GM10847 (cell line): ENCODE results near the gene ZNF74.

Source experiments
- POLR2A ChIP-seq: IDR thresholded peaks from 2 replicates; pipeline ENCODE4 v1.6.1; 2011; ENCODE audit not compliant: insufficient read length; ENCODE audit errors: extremely low read depth

The ZNF74 gene

DNA sequence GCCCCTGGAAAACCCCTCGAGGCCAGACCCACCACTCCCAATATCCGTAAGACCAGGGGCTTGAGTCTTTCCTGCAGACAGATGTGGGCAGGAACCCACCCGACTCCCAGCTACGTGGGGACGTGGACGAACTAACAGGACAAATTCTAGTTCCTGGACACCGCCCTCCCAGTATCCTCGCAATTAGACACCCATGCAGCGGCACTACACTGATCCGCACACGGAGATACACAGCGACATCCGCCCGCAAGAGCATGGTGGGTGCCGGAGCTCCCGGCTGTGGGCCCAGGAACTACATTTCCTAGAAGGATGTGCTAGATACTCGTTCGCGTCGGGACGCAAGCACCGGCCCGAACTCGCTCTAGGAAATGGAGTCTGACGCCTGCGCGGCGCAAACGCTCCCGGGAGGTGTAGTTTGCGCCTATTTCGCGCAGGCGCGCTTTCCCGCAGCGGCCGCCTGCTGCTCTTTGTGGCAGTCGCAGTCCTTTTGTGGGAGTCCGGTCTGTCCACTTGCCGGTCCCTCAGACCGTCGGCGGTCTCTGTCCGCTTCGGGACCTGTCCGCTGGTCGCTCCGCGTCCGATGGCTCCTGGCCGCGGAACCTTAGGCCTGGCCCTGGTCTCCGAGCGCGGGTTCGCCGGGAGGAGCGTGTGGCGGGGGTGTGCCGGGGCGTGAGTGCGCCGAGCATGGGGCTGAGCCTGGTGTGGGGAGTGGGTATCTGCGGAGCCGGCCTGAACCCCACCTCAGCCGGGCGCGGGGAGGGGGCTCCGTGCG is at the start of gene ZNF74:
Gene ZNF74 (plus strand): TSS at position 447 of the 772 bp plus-strand sequence. CDS start 478 bp downstream, outside the sequence.
- peak; percentile 63 for TF ChIP-seq POLR2A

GRCh38 chr22:20354238-20354975 is 39.5 kb upstream of the ZNF74 start:
- no peak for TF ChIP-seq POLR2A

- no peak for TF ChIP-seq POLR2A
Measured at GRCh38 chr22:20378110-20378509, 15.8 kb upstream of the ZNF74 start.

DNA sequence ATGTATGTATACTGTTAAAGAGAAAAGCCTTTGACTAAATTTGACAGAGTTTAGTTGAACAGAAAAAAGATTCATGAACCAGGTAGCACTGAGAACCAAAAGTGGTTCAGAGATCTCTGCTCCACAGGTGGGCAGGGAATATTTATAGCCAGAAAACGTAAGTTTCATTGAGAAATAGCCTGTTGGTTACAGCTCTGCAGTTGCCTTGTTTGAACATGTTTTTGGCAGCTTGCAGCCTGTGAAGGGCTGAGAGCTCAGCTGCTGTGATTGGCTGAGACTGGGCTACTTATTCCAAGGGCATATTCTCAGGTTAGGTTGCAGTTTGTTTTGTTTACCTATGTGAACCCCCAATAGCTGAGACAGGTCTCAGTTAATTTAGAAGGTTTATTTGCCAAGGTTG is 13.5 kb upstream of the ZNF74 start:
- no peak for TF ChIP-seq POLR2A

DNA sequence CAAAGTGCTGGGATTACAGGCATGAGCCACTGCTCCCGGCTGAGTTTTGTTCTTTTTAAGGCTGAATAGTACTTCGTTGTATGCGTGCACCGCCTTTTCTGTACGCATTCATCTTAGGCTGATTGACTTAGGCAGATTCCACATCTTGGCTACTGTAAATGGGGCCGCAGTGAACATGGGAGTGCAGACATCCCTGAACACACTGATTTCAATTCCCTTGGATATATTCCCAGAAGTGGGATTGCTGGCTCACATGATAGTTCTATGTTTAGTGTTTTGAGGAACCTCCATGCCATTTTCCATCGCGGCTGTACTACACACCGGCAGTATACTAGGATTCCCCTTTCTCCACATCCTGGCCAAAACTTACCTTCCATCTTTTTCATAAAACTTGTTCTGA is 10.4 kb upstream of the ZNF74 start:
- TF ChIP-seq POLR2A: no peak

DNA sequence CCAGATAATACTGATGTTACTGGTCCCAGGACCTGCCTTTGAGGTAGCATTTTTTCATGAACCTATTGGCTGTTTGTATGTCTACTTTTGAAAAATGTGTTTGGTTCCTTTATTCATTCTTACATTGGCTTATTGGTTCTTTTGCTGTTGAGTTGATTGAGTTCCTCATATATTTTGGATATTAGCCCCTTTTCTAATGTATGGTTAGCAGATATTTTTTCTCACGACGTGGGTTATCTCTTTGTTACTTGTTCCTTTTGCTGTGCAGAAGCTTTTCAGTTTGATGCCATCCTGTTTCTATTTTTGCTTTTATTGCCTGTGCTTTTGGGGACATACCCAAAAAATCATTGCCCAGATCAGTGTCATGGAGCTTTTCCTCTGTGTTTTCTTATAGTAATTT is 9.8 kb upstream of the ZNF74 start:
- no peak for TF ChIP-seq POLR2A

- TF ChIP-seq POLR2A: no peak
Measured at GRCh38 chr22:20384865-20385264, 9.1 kb upstream of the ZNF74 start.

GRCh38 chr22:20386336-20386735 is 7.6 kb upstream of the ZNF74 start:
- no peak for TF ChIP-seq POLR2A

DNA sequence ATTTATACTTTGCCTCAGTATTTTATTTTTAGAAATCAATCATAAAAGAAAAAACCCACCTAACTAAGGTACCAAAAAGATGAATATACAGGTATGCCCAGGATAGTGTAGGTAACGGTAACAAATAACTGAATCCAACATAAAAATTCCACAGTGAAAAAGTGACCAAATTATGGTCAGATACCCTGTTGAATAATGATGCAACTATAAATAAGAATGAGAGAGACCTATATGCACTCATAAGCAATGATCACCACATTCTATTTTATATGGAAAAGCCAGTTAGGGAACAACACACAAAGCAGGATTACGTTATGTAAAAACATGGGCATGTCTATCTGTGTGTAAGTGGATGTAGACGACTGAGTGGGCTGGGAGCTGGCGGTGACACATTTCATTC is 7.0 kb upstream of the ZNF74 start:
- no peak for TF ChIP-seq POLR2A

GRCh38 chr22:20388200-20388599 is 5.8 kb upstream of the ZNF74 start:
- TF ChIP-seq POLR2A: no peak

GRCh38 chr22:20389288-20389687 is 4.7 kb upstream of the ZNF74 start:
- TF ChIP-seq POLR2A: no peak

DNA sequence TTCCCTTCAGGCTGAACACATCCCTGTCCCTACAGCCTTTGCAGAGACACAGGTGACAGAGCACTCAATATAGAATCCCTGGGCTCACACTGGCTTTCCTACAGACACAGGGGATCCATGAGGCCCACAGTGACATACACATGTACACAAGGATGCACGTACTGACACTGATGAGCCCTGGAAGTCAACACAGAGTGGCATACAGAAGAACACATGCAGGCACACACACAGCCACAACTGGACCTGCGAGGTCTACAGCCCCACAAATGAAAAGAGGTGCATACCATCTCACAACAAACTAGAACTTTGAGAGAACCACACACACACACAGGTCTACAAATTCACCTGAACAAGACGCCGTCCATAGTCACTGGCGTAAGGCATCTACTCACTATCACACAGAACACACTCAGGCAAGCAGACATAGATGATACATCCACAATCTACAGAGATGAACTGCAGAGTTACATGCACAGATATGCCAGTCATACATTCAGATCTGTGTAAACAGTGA is 3.5 kb upstream of the ZNF74 start:
- TF ChIP-seq POLR2A: no peak

GRCh38 chr22:20391222-20391621 is 2.7 kb upstream of the ZNF74 start:
- no peak for TF ChIP-seq POLR2A

GRCh38 chr22:20392983-20393704 is 807 bp upstream of the ZNF74 start:
- no peak for TF ChIP-seq POLR2A

GRCh38 chr22:20395181-20395906 is 1.4 kb downstream of the ZNF74 start:
- no peak for TF ChIP-seq POLR2A
